Measurements from ENCODE around the gene KCNAB1.

- TF ChIP-seq POLR2A (IDR thresholded peaks at IDR 0.05) (no peak), CTCF (IDR thresholded peaks at IDR 0.05) (no peak), POLR2AphosphoS5 (IDR thresholded peaks at IDR 0.05) (no peak)
These were observed 136.6 kb downstream of the KCNAB1 start for GRCh38 chr3:156256945-156257344.

Data from breast epithelium (tissue), 3 donors.